CD14-positive monocyte (primary cell): ENCODE data around the gene PDIA6. TPM values are rescaled to one million over a fixed set of nuclear protein-coding genes. Genes with fewer than 3 reads are reported as not detected.

Experiments used
- DNase-seq, 3 donors: peaks; one replicate each; pipeline ENCODE4 v3.0.0-alpha.2; 2011 to 2022
- H2AFZ ChIP-seq: 2 replicates; pipeline ENCODE4 v1.6.0; 2012; ENCODE audit warnings: mild to moderate bottlenecking, low read depth, low read length, inconsistent platforms; ENCODE audit not compliant: insufficient read depth, poor library complexity, severe bottlenecking
- H3K27ac ChIP-seq, 2 donors: 1 replicate in 1 of 2; 2 replicates in 1 of 2; pipeline ENCODE4 v1.5.1; 2012 to 2013; ENCODE audit warnings: low read length in 2 of 2, control low read depth in 1 of 2, inconsistent platforms in 1 of 2, low read depth in 1 of 2, mild to moderate bottlenecking in 1 of 2
- H3K27me3 ChIP-seq, 2 donors: one replicate each; pipeline versions ENCODE4 v1.6.0 to v1.6.1; 2011 to 2013; ENCODE audit warnings: low read length in 2 of 2; ENCODE audit not compliant: control insufficient read depth in 2 of 2, insufficient read depth in 2 of 2
- H3K36me3 ChIP-seq, 2 donors: replicated peaks in 1 of 2; 1 replicate in 1 of 2; 2 replicates in 1 of 2; pipeline versions ENCODE4 v1.5.1 to v1.6.1; 2012 to 2013; ENCODE audit warnings: low read length in 2 of 2, control low read depth in 1 of 2, inconsistent platforms in 1 of 2, mild to moderate bottlenecking in 1 of 2; ENCODE audit not compliant: insufficient read depth in 2 of 2, control insufficient read depth in 1 of 2
- H3K4me1 ChIP-seq, 2 donors: 1 replicate in 1 of 2; 2 replicates in 1 of 2; pipeline versions ENCODE4 v1.5.1 to v1.6.1; 2012 to 2013; ENCODE audit warnings: low read length in 2 of 2, control low read depth in 1 of 2, inconsistent platforms in 1 of 2, mild to moderate bottlenecking in 1 of 2, moderate library complexity in 1 of 2; ENCODE audit not compliant: insufficient read depth in 2 of 2, control insufficient read depth in 1 of 2
- H3K4me2 ChIP-seq: replicated peaks from 2 replicates; pipeline ENCODE3; 2012; ENCODE audit warnings: low read length, moderate library complexity, mild to moderate bottlenecking; ENCODE audit not compliant: poor library complexity, severe bottlenecking; ENCODE audit errors: extremely low read depth
- H3K4me3 ChIP-seq, 3 experiments: fragments of 200-600 bp in 1 of 3; sonication (generic) in 1 of 3; replicated peaks in 1 of 3; 1 replicate in 2 of 3; 2 replicates in 1 of 3; pipeline ENCODE4 v1.5.1; 2011 to 2013; ENCODE audit warnings: low read length in 3 of 3, mild to moderate bottlenecking in 3 of 3, control low read depth in 2 of 3, low read depth in 2 of 3, inconsistent platforms in 1 of 3, moderate library complexity in 1 of 3
- H3K79me2 ChIP-seq: 2 replicates; pipeline ENCODE4 v1.6.0; 2012; ENCODE audit warnings: mild to moderate bottlenecking, control low read depth, inconsistent platforms, low read length, moderate library complexity; ENCODE audit not compliant: insufficient read depth
- H3K9ac ChIP-seq: 2 replicates; pipeline ENCODE4 v1.6.0; 2017; ENCODE audit warnings: low read length, mild to moderate bottlenecking; ENCODE audit not compliant: insufficient read depth, poor library complexity, severe bottlenecking
- H3K9me3 ChIP-seq, 2 donors: replicated peaks in 1 of 2; 1 replicate in 1 of 2; 2 replicates in 1 of 2; pipeline versions ENCODE4 v1.5.1 to v1.6.1; 2012 to 2013; ENCODE audit warnings: low read length in 2 of 2, control low read depth in 1 of 2; ENCODE audit not compliant: control insufficient read depth in 1 of 2, insufficient read depth in 1 of 2
- H4K20me1 ChIP-seq: 2 replicates; pipeline ENCODE4 v1.6.0; 2012; ENCODE audit warnings: mild to moderate bottlenecking, low read length, control low read depth, moderate library complexity; ENCODE audit not compliant: insufficient read depth
- H3K27ac Mint-ChIP-seq, 7 donors: one replicate each; pipeline ENCODE4 v1.8.0; 2020; ENCODE audit warnings: mild to moderate bottlenecking in 7 of 7, mixed read lengths in 7 of 7, moderate library complexity in 6 of 7, inconsistent platforms in 2 of 7
- H3K27me3 Mint-ChIP-seq, 3 donors: one replicate each; pipeline ENCODE4 v1.8.0; 2021 to 2022; ENCODE audit warnings: low read depth in 3 of 3, mild to moderate bottlenecking in 3 of 3, mixed read lengths in 3 of 3, moderate library complexity in 3 of 3, inconsistent platforms in 1 of 3
- H3K36me3 Mint-ChIP-seq, 2 donors: one replicate each; pipeline ENCODE4 v1.8.0; 2020; ENCODE audit warnings: mixed read lengths in 2 of 2, inconsistent platforms in 1 of 2, mild to moderate bottlenecking in 1 of 2
- H3K4me1 Mint-ChIP-seq: one replicate; pipeline ENCODE4 v1.8.0; 2020; ENCODE audit warnings: mild to moderate bottlenecking, mixed read lengths
- H3K4me3 Mint-ChIP-seq, 2 donors: one replicate each; pipeline ENCODE4 v1.8.0; 2020; ENCODE audit warnings: mild to moderate bottlenecking in 2 of 2, mixed read lengths in 2 of 2, moderate library complexity in 1 of 2
- H3K9me3 Mint-ChIP-seq, 7 donors: one replicate each; pipeline ENCODE4 v1.8.0; 2020 to 2022; ENCODE audit warnings: mixed read lengths in 7 of 7, mild to moderate bottlenecking in 6 of 7, moderate library complexity in 6 of 7, inconsistent platforms in 2 of 7
- WGBS: methylation state at CpG from one replicate; pipeline ENCODE4 v1.1.5; 2013; ENCODE audit warnings: missing lambda C conversion rate; ENCODE audit not compliant: insufficient coverage; 5-methylcytosine and 5-hydroxymethylcytosine counted together
- intact Hi-C, 2 donors: fragments of 100-400 bp; cut with micrococcal nuclease; formaldehyde crosslinking; loops; one replicate each; pipeline versions ENCODE4 v1.15.0 to v1.15.1; 2023
- polyA plus RNA-seq, 3 donors: library from polyadenylated mRNA; depleted of rRNA in 1 of 3; unstranded in 2 of 3; stranded (reverse) in 1 of 3; fragments of 300-500 nt in 2 of 3; fragments of >200 nt in 1 of 3; fragmentation: Illumina TruSeq in 2 of 3; gene quantifications; 1 replicate in 2 of 3; 2 replicates in 1 of 3; pipeline ENCODE4 v1.2.3, GENCODE V29; 2012 to 2021
- TF ChIP-seq, protein P1 (sequence below): fragments of 200-600 bp; IDR thresholded peaks from one replicate; pipeline ENCODE4 v1.8.0; 2022; ENCODE audit warnings: antibody characterized with exemption, mild to moderate bottlenecking

PDIA6 gene
- polyA plus RNA-seq, 3 donors: 49.8 to 187 (median 166) TPM

DNA sequence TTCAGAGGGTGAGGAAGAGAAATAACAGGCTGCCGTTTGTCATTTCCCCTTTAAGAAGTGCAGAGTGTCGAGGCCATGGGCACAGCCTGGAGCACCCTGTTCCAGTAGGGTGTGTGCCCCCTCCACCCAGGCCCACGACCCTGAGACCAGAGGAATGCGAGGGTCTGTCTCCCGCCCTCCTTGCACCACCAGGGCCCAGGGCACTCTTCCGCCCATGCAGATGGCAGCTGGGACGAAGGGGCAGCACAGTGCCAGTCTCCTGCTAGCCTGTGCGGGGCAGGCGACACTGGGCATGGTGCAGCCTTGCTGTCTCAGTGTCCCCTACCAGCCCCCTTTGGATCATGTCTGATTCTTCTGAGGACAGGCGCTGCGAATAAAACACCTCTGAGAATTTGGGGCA, 15.8 kb upstream of the PDIA6 start:
- Histone ChIP-seq H3K79me2 (no peaks in the 10 kb centered on the region), H3K4me1 (peaks cover 0 to 5% of the 10 kb centered on the region in 2 donors)

DNA sequence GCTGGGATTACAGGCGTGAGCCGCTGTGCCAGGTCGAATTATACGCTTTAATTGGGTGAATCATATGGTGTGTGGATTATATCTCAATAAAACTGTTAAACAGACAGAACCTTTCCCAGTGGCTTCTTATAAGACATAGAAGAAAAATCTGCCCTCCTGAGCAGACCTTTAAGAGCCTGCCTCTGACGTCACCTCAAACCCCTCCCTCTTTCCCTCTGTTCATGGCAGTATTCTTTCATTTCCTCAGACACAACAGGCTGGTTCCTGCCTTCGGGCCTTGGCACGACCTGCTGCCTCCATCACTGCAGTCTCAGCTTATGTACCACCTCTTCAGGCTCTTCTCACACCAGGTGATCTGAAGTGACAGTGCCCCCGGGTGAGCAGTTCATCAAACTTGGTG, 14.0 kb upstream of the PDIA6 start:
- no peaks in the 10 kb centered on the region for H4K20me1 ChIP-seq
- TF ChIP-seq, protein P1, sequence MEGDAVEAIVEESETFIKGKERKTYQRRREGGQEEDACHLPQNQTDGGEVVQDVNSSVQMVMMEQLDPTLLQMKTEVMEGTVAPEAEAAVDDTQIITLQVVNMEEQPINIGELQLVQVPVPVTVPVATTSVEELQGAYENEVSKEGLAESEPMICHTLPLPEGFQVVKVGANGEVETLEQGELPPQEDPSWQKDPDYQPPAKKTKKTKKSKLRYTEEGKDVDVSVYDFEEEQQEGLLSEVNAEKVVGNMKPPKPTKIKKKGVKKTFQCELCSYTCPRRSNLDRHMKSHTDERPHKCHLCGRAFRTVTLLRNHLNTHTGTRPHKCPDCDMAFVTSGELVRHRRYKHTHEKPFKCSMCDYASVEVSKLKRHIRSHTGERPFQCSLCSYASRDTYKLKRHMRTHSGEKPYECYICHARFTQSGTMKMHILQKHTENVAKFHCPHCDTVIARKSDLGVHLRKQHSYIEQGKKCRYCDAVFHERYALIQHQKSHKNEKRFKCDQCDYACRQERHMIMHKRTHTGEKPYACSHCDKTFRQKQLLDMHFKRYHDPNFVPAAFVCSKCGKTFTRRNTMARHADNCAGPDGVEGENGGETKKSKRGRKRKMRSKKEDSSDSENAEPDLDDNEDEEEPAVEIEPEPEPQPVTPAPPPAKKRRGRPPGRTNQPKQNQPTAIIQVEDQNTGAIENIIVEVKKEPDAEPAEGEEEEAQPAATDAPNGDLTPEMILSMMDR: no peak
- peaks cover 15 to 40% (median 26%) of the 10 kb centered on the region in 3 donors for H3K27me3 Mint-ChIP-seq
- no peak overlapping the region for H3K9ac ChIP-seq
- H3K4me1 ChIP-seq: peaks cover 0 to 6% of the 10 kb centered on the region in 2 donors
- peak overlapping the region in 1 of 7 donors; percentile 30 for H3K27ac Mint-ChIP-seq
- H3K27ac ChIP-seq: no peak overlapping the region
- H3K79me2 ChIP-seq: no peaks in the 10 kb centered on the region
- peak overlapping the region in 1 of 2 donors; percentile 28 for H3K4me3 Mint-ChIP-seq
- H3K36me3 Mint-ChIP-seq: no peaks in the 10 kb centered on the region
- H2AFZ ChIP-seq: no peak overlapping the region
- no peak overlapping the region for H3K4me3 ChIP-seq
- no peaks in the 10 kb centered on the region for H3K36me3 ChIP-seq
- peaks cover 5 to 23% of the 10 kb centered on the region in 2 donors for H3K27me3 ChIP-seq
- no peak overlapping the region for H3K4me2 ChIP-seq
- no peaks in the 10 kb centered on the region for H3K9me3 ChIP-seq
- DNase-seq: no peak
- intact Hi-C loops: no loop called here
- H3K9me3 Mint-ChIP-seq: peaks cover 0 to 2% (median 0%) of the 10 kb centered on the region in 7 donors
- peaks cover 11% of the 10 kb centered on the region for H3K4me1 Mint-ChIP-seq
- WGBS: 65% methylated on average over 2 of the region's 8 CpGs

More for the DNA sequence above, 15.8 kb upstream of the PDIA6 start:
- Mint-ChIP-seq H3K4me1 (peaks cover 14% of the 10 kb centered on the region), H3K27ac (no peak overlapping the region), H3K9me3 (peaks cover 0 to 2% (median 0%) of the 10 kb centered on the region in 7 donors), H3K36me3 (no peaks in the 10 kb centered on the region), H3K27me3 (peaks cover 21 to 52% (median 35%) of the 10 kb centered on the region in 3 donors), H3K4me3 (no peak overlapping the region)
- H3K4me2 ChIP-seq: no peak overlapping the region
- no peaks in the 10 kb centered on the region for H3K36me3 ChIP-seq
- no peak overlapping the region for H3K9ac ChIP-seq
- H3K27ac ChIP-seq: no peak overlapping the region
- TF ChIP-seq, protein P1: no peak
- H4K20me1 ChIP-seq: no peaks in the 10 kb centered on the region
- no peaks in the 10 kb centered on the region for H3K9me3 ChIP-seq
- intact Hi-C loops: no loop called here
- H3K27me3 ChIP-seq: peaks cover 2 to 35% of the 10 kb centered on the region in 2 donors
- no peak overlapping the region for H3K4me3 ChIP-seq
- no peak overlapping the region for H2AFZ ChIP-seq
- DNase-seq: no peak
- WGBS: 67% methylated on average over 11 of the region's 11 CpGs
